Body of pancreas (tissue), 4 donors: ENCODE measurements around the gene SLC16A10. TPM values are rescaled to one million over a fixed set of nuclear protein-coding genes. Genes with fewer than 3 reads are reported as not detected.

ENCODE experiments used
- ATAC-seq: fragments of 150-250 bp; one replicate; pipeline ENCODE4 v1.9.1; 2016
- DNase-seq, 4 donors: peaks; one replicate each; pipeline ENCODE4 v3.0.0-alpha.2; 2019
- H3K27ac ChIP-seq, 4 donors: fragments of 200-600 bp; sonication (generic); 1 replicate in 3 of 4; 2 replicates in 1 of 4; pipeline versions ENCODE4 v1.5.1 to v1.6.1; 2016 to 2019; ENCODE audit warnings: mild to moderate bottlenecking in 1 of 4, mixed read lengths in 1 of 4, moderate library complexity in 1 of 4
- H3K27me3 ChIP-seq, 2 donors: fragments of 200-600 bp; sonication (generic); one replicate each; pipeline ENCODE4 v1.6.0; 2016; ENCODE audit warnings: mild to moderate bottlenecking in 1 of 2
- H3K36me3 ChIP-seq, 2 donors: fragments of 200-600 bp; sonication (generic); replicated peaks in 1 of 2; 2 replicates each; pipeline ENCODE4 v1.5.1; 2016; ENCODE audit warnings: low read depth in 2 of 2; ENCODE audit not compliant: insufficient read depth in 1 of 2
- H3K4me1 ChIP-seq: fragments of 200-600 bp; sonication (generic); one replicate; pipeline ENCODE4 v1.6.0; 2016
- H3K4me3 ChIP-seq, 2 donors: fragments of 200-600 bp; sonication (generic); 1 replicate in 1 of 2; 2 replicates in 1 of 2; pipeline ENCODE4 v1.5.1; 2016 to 2019
- H3K9me3 ChIP-seq, 3 donors: fragments of 200-600 bp; sonication (generic); 1 replicate in 2 of 3; 2 replicates in 1 of 3; pipeline ENCODE4 v1.5.1; 2016
- POLR2A ChIP-seq, 3 donors: fragments of 450-650 bp; IDR thresholded peaks; one replicate each; pipeline ENCODE4 v1.6.1; 2016; ENCODE audit warnings: antibody characterized with exemption in 3 of 3, mild to moderate bottlenecking in 2 of 3
- WGBS, 2 donors: methylation state at CpG; one replicate each; pipeline ENCODE4 v1.1.5; 2017; 5-methylcytosine and 5-hydroxymethylcytosine counted together
- intact Hi-C: fragments of 100-400 bp; cut with DNase I; formaldehyde crosslinking; loops from one replicate; pipeline ENCODE4 v1.15.1; 2023
- total RNA-seq, 2 donors: library from RNA; depleted of rRNA; stranded (reverse); fragments of >200 nt; gene quantifications; one replicate each; pipeline ENCODE4 v1.1.0, GENCODE V29; 2016
- TF ChIP-seq, protein P1 (sequence below), 7 experiments: fragments of 450-650 bp in 4 of 7; fragments of 200-600 bp in 3 of 7; sonication (generic) in 3 of 7; IDR thresholded peaks; one replicate each; pipeline ENCODE4 v1.5.1; 2016 to 2019; ENCODE audit warnings: antibody characterized with exemption in 7 of 7

Gene SLC16A10
- total RNA-seq, 2 donors from 2014 or later, result 59.4 to 124 TPM

- DNase-seq (no peak), ATAC-seq (no peak)
- Histone ChIP-seq H3K27me3 (no peaks in the 10 kb centered on the region), H3K36me3 (peaks cover 0 to 6% of the 10 kb centered on the region in 2 donors), H3K9me3 (no peaks in the 10 kb centered on the region), H3K4me3 (no peak overlapping the region), H3K4me1 (no peaks in the 10 kb centered on the region), H3K27ac (no peak overlapping the region)
- WGBS, 2 donors, result 89 to 93% methylated on average over 7 of the region's 7 CpGs
- intact Hi-C loops, result no loop called here
- TF ChIP-seq, protein P1, sequence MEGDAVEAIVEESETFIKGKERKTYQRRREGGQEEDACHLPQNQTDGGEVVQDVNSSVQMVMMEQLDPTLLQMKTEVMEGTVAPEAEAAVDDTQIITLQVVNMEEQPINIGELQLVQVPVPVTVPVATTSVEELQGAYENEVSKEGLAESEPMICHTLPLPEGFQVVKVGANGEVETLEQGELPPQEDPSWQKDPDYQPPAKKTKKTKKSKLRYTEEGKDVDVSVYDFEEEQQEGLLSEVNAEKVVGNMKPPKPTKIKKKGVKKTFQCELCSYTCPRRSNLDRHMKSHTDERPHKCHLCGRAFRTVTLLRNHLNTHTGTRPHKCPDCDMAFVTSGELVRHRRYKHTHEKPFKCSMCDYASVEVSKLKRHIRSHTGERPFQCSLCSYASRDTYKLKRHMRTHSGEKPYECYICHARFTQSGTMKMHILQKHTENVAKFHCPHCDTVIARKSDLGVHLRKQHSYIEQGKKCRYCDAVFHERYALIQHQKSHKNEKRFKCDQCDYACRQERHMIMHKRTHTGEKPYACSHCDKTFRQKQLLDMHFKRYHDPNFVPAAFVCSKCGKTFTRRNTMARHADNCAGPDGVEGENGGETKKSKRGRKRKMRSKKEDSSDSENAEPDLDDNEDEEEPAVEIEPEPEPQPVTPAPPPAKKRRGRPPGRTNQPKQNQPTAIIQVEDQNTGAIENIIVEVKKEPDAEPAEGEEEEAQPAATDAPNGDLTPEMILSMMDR (IDR thresholded peaks at IDR 0.05), result no peak
- TF ChIP-seq POLR2A (IDR thresholded peaks at IDR 0.05), result no peak
Observed at GRCh38 chr6:111267764-111268333, 180.5 kb downstream of the SLC16A10 start.

GRCh38 chr6:111269401-111269970, 182.2 kb downstream of the SLC16A10 start:
- TF ChIP-seq, protein P1 (IDR thresholded peaks at IDR 0.05), result no peak
- no peak for TF ChIP-seq POLR2A (IDR thresholded peaks at IDR 0.05)
- DNase-seq (no peak), ATAC-seq (no peak)
- no peak overlapping the region for H3K27ac ChIP-seq
- no peaks in the 10 kb centered on the region for H3K4me1 ChIP-seq
- intact Hi-C loops, result no loop called here
- H3K9me3 ChIP-seq, result no peaks in the 10 kb centered on the region
- peaks cover 0 to 9% of the 10 kb centered on the region in 2 donors for H3K36me3 ChIP-seq
- no peak overlapping the region for H3K4me3 ChIP-seq
- H3K27me3 ChIP-seq, result no peaks in the 10 kb centered on the region
- 84 to 95% methylated on average over 1 of the region's 1 CpG for WGBS, 2 donors

- no peak for DNase-seq
- 94 to 99% methylated on average over 4 of the region's 4 CpGs for WGBS, 2 donors
- peaks cover 0 to 4% (median 3%) of the 10 kb centered on the region in 3 donors for H3K9me3 ChIP-seq
- no peak overlapping the region for H3K27ac ChIP-seq
- peaks cover 0 to 9% of the 10 kb centered on the region in 2 donors for H3K36me3 ChIP-seq
- intact Hi-C loops, result no loop called here
- TF ChIP-seq POLR2A (IDR thresholded peaks at IDR 0.05), result no peak
- TF ChIP-seq, protein P1 (IDR thresholded peaks at IDR 0.05), result no peak
- H3K27me3 ChIP-seq, result no peaks in the 10 kb centered on the region
- ATAC-seq, result no peak
- H3K4me3 ChIP-seq, result no peak overlapping the region
- H3K4me1 ChIP-seq, result no peaks in the 10 kb centered on the region
Observed at GRCh38 chr6:111270121-111270520, 182.8 kb downstream of the SLC16A10 start.

DNA sequence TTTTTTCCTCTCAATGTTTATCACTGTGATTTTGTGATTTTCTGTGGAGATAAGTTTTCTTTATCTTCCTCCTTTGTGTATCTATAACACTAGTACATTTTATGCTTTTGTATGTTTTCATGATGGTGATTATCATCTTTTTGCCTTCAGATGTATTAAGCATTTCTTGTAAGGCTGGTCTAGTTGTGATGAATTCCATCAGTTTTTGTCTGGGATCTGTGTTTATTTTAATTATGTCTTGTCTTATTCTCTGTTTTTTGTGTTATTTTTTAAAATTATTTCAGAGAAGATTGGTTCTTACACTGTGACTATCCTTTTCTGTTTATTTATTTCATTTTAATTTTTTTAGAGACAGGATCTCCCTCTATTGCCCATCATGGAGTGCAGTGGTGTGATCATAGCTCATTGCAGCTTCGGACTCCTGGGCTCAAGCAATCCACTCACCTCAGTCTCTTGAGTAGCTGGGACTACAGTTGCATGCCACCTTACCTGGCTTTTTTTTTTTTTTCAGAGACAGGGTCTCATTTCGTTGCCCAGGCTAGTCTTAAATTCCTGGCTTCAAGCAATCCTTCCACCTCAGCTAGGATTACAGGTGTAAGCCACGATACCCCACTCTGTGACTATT, 187.4 kb downstream of the SLC16A10 start:
- intact Hi-C loops, result no loop called here
- Histone ChIP-seq H3K9me3 (peaks cover 0 to 7% (median 3%) of the 10 kb centered on the region in 3 donors), H3K27ac (no peak overlapping the region), H3K36me3 (peaks cover 0 to 11% of the 10 kb centered on the region in 2 donors), H3K4me1 (no peaks in the 10 kb centered on the region), H3K27me3 (no peaks in the 10 kb centered on the region), H3K4me3 (no peak overlapping the region)
- ATAC-seq (no peak), DNase-seq (no peak)
- 95 to 97% methylated on average over 3 of the region's 3 CpGs for WGBS, 2 donors
- TF ChIP-seq, protein P1 (IDR thresholded peaks at IDR 0.05), result no peak
- TF ChIP-seq POLR2A (IDR thresholded peaks at IDR 0.05), result no peak
